ENCODE results near the gene ATM.
A peak's percentile ranks its signal among the peaks of the same experiment; 100 is the strongest.
"Not testable (repeated sequence)": the region's sequence is repeated elsewhere in the genome, so short reads cannot be mapped to it uniquely, and the experiment has no call there.

ATM gene

GRCh38 chr11:108221371-108221770 lies 1.5 kb upstream of the ATM start:
- no peak for DNase-seq

GRCh38 chr11:108221911-108222573 lies 825 bp upstream of the ATM start:
- DNase-seq = no peak

DNA sequence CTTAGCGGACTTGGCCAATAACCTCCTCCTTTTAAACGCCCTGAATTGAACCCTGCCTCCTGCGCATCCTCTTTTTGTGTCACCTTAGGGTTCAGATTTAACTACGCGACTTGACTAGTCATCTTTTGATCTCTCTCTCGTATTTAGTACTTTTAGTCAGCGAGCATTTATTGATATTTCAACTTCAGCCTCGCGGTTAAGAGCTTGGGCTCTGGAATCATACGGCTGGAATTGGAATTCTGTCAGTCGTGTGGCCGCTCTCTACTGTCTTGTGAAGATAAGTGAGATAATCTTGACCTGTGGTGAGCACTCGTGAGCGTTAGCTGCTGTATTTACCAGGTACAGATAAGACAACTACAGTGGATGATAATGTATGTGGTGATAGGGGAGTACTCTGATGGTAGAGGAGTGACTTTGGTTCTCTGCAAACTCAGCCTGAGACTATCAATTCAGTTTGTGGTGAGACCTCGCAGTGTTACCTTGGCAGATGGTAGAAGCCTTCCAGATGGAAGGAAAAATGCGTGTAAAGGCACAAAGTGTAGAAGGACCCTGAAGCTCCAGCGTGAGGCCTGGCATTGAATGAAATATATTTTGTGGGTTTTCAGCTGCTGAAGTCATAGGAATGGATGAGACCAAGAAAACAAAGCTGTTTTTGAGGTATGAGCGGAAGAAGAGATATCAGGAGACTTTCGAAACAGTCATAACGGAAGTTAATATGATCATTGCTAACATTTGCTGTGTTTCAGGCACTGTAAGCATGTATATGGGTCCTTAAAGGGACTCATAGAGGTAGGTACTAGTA lies 682 bp downstream of the ATM start:
- no peak for DNase-seq

DNA sequence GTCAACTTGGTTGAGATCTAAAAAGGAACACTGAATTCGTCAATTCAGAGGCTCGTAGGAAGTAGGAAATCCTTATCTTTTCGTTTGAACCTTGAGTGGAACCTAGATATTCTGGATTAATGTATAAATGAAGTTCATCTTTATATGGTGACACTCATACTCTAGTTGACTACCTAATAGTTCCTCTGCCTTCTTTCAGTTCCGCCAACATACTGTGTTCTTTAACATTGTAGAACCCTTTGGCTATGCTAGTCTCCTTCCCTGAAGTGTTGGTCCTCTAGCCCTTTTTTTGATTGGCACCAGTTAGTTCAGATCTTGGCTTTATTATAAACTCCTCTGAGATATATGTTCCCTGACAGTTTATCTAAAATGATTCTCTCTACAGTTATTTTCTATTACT lies 1.5 kb downstream of the ATM start:
- DNase-seq = no peak

GRCh38 chr11:108224911-108225786 lies 2.3 kb downstream of the ATM start:
- no peak for DNase-seq

GRCh38 chr11:108226036-108226435 lies 3.2 kb downstream of the ATM start:
- DNase-seq = no peak

GRCh38 chr11:108228251-108228650 lies 5.4 kb downstream of the ATM start:
- DNase-seq = no peak

DNA sequence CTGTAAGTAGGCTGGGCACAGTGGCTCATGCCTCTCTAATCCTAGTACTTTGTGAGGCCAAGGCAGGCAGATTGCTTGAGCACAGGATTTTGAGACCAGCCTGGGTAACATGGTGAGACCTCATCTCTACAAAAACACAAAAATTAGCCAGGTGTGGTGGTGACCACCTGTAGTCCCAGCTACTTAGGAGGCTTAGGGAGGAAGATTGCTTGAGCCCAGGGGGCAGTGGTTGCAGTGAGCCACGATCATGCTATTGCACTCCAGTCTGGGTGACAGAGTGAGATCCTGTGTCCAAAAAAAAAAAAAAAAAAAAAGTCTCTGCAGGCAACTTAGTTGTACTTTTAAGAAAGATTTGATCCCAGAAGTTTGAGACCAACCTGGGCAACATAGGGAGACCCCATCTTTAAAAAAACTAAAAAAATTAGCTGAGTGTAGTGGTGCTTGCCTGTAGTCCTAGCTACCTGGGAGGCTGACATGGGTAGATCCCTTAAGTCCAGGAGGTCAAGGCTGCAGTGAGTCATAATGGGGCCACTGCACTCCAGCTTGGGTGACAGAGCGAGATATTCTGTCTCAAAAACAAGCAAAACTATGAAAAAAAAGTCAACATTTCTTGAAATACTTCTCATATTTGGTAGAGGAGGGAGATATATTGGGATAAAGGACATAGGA lies 10.5 kb downstream of the ATM start:
- DNase-seq = no peak

GRCh38 chr11:108235192-108235591 lies 12.3 kb downstream of the ATM start:
- no peak for DNase-seq

- no peak for DNase-seq
These were observed 12.8 kb downstream of the ATM start for GRCh38 chr11:108235633-108236032.

- DNase-seq = no peak
These were observed 14.2 kb downstream of the ATM start for GRCh38 chr11:108237058-108237481.

- no peak for DNase-seq
These were observed 16.2 kb downstream of the ATM start for GRCh38 chr11:108239076-108239475.

- no peak for DNase-seq
These were observed 18.6 kb downstream of the ATM start for GRCh38 chr11:108241330-108242037.

DNA sequence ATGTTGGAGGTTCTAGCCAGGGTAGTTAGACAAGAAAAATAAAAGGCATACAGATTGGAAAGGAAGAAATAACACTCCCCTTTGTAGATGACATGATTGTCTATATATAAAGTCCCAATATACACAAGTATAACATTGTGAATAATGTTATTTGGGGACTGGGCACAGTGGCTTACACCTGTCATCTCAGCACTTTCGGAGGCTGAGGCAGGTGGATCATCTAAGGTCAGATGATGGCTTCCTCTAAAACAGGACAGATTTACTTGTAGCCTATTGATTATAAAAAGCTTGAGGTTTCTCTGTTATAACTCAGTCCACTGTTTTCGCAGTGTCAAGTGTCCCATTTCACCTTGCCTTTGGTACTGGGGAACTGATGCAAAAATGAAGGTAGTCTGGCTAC lies 19.6 kb downstream of the ATM start:
- no peak for DNase-seq

- DNase-seq = no peak
These were observed 23.4 kb downstream of the ATM start for GRCh38 chr11:108246308-108246707.

- DNase-seq = no peak
These were observed 24.0 kb downstream of the ATM start for GRCh38 chr11:108246885-108247284.

GRCh38 chr11:108253176-108253575 lies 30.3 kb downstream of the ATM start:
- peak; percentile 13 for DNase-seq

GRCh38 chr11:108269583-108269982 lies 46.7 kb downstream of the ATM start:
- DNase-seq = no peak

- DNase-seq = not testable (repeated sequence)
These were observed 54.2 kb downstream of the ATM start for GRCh38 chr11:108276985-108277616.

DNA sequence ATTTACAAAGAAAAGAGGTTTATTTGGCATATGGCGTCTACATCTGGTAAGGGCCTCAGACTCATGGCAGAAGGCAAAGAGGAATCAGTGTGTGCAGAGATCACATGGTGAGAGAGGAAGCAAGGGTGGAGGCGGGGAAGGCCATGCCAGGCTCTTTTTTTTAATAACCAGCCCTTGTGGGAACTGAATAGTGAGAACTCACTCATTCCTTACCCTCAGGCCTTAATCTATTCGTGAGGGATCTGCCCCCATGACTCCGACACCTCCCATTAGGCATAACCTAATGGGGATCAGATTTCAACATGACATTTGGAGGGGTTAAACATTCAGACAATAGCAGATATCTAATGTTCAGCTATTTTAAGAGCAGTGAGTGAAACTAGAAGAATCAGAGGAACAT lies 55.7 kb downstream of the ATM start:
- DNase-seq = no peak

DNA sequence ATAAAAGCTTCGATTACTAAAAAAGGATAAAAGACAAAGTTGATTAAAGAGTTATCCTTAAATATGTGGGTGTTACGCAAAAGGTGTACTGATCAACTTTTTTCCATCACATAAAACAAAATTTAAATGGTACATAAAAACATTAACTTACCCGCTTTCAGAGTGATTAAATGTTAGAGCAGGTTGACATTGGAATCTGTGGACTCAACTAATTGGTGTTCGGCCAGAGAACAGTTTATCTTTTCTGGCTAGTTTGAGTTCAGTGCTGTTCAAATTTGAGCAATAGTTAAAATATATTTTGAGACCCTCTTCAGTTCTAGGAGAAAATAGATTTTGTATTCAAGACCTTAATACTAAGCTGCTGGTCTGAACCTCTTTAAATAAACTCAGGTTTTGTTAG lies 56.1 kb downstream of the ATM start:
- no peak for DNase-seq

DNA sequence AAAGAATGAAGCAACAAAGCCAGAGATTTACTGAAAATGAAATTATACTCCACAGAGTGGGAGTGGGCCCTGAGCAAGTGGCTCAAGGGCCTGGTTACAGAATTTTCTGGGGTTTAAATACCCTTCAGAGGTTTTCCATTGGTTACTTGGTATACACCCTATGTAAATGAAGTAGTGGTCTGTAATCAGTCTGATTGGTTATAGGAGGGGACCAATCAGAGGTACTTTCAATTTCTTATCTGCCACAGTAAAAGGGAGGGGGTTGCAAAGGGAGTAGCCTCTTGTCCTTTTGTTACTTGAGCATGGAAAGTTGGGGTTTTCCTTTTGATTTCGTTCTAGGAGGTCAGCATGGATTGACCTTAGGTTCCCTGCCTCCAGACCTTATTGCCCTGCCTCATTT lies 63.5 kb downstream of the ATM start:
- DNase-seq = no peak
